MM.1S (cell line): Measurements from ENCODE around the gene CERS2.

ENCODE experiments used
- DNase-seq: peaks from one replicate; pipeline ENCODE4 v3.0.0-alpha.2; 2015
- H2AFZ ChIP-seq: fragments of 300-600 bp; sonication (generic); 2 replicates; pipeline ENCODE4 v1.6.0; 2016; ENCODE audit warnings: antibody characterized with exemption, low read length
- H3F3A ChIP-seq: fragments of 300-600 bp; sonication (generic); 2 replicates; pipeline ENCODE4 v1.6.1; 2016; ENCODE audit warnings: mild to moderate bottlenecking, antibody characterized with exemption, low read length, moderate library complexity, mixed read lengths; ENCODE audit not compliant: insufficient read depth
- H3K27ac ChIP-seq: fragments of 300-600 bp; sonication (generic); 2 replicates; pipeline ENCODE4 v1.5.1; 2016; ENCODE audit warnings: mild to moderate bottlenecking, low read length
- H3K27me3 ChIP-seq: fragments of 300-600 bp; sonication (generic); replicated peaks from 2 replicates; pipeline ENCODE4 v1.6.0; 2016; ENCODE audit warnings: low read length; ENCODE audit not compliant: insufficient read depth
- H3K36me3 ChIP-seq: fragments of 300-600 bp; sonication (generic); replicated peaks from 2 replicates; pipeline ENCODE4 v1.6.1; 2016; ENCODE audit warnings: mild to moderate bottlenecking, low read length, mixed read lengths; ENCODE audit not compliant: insufficient read depth
- H3K4me1 ChIP-seq: fragments of 300-600 bp; sonication (generic); 2 replicates; pipeline ENCODE4 v1.6.1; 2016; ENCODE audit warnings: low read length, mixed read lengths
- H3K4me2 ChIP-seq: fragments of 300-600 bp; sonication (generic); 2 replicates; pipeline ENCODE4 v1.6.0; 2016; ENCODE audit warnings: low read depth, low read length
- H3K4me3 ChIP-seq: fragments of 300-600 bp; sonication (generic); 2 replicates; pipeline ENCODE4 v1.5.1; 2016; ENCODE audit warnings: low read length, mixed read lengths
- H3K79me2 ChIP-seq: fragments of 300-600 bp; sonication (generic); 2 replicates; pipeline ENCODE4 v1.6.1; 2016; ENCODE audit warnings: mixed run types, low read length, mixed read lengths
- H3K9ac ChIP-seq: fragments of 300-600 bp; sonication (generic); 2 replicates; pipeline ENCODE4 v1.6.1; 2016; ENCODE audit warnings: low read length, mixed read lengths
- H3K9me2 ChIP-seq: fragments of 300-600 bp; sonication (generic); replicated peaks from 2 replicates; pipeline ENCODE4 v1.6.1; 2016; ENCODE audit warnings: mild to moderate bottlenecking, low read length, mixed read lengths; ENCODE audit not compliant: insufficient read depth
- H3K9me3 ChIP-seq: fragments of 300-600 bp; sonication (generic); replicated peaks from 2 replicates; pipeline ENCODE4 v1.6.1; 2016; ENCODE audit warnings: mild to moderate bottlenecking, low read length, mixed read lengths; ENCODE audit not compliant: insufficient read depth
- H4K20me1 ChIP-seq: fragments of 300-600 bp; sonication (generic); 2 replicates; pipeline ENCODE4 v1.6.1; 2016; ENCODE audit warnings: mild to moderate bottlenecking, low read length, moderate library complexity, mixed read lengths; ENCODE audit not compliant: insufficient read depth
- CTCF ChIP-seq: fragments of 300-600 bp; sonication (generic); IDR thresholded peaks from 2 replicates; pipeline ENCODE4 v1.5.1; 2016; ENCODE audit warnings: antibody characterized with exemption, low read length, mixed read lengths
- EZH2 ChIP-seq: fragments of 300-600 bp; sonication (generic); optimal IDR thresholded peaks from 2 replicates; pipeline ENCODE3; 2017; ENCODE audit warnings: low read depth, mild to moderate bottlenecking, antibody characterized with exemption, low read length, mixed read lengths
- EZH2phosphoT487 ChIP-seq: fragments of 300-600 bp; sonication (generic); IDR thresholded peaks from 2 replicates; pipeline ENCODE4 v1.6.1; 2018; ENCODE audit warnings: antibody characterized with exemption, low read length

CERS2 gene, protein sequence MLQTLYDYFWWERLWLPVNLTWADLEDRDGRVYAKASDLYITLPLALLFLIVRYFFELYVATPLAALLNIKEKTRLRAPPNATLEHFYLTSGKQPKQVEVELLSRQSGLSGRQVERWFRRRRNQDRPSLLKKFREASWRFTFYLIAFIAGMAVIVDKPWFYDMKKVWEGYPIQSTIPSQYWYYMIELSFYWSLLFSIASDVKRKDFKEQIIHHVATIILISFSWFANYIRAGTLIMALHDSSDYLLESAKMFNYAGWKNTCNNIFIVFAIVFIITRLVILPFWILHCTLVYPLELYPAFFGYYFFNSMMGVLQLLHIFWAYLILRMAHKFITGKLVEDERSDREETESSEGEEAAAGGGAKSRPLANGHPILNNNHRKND

DNA sequence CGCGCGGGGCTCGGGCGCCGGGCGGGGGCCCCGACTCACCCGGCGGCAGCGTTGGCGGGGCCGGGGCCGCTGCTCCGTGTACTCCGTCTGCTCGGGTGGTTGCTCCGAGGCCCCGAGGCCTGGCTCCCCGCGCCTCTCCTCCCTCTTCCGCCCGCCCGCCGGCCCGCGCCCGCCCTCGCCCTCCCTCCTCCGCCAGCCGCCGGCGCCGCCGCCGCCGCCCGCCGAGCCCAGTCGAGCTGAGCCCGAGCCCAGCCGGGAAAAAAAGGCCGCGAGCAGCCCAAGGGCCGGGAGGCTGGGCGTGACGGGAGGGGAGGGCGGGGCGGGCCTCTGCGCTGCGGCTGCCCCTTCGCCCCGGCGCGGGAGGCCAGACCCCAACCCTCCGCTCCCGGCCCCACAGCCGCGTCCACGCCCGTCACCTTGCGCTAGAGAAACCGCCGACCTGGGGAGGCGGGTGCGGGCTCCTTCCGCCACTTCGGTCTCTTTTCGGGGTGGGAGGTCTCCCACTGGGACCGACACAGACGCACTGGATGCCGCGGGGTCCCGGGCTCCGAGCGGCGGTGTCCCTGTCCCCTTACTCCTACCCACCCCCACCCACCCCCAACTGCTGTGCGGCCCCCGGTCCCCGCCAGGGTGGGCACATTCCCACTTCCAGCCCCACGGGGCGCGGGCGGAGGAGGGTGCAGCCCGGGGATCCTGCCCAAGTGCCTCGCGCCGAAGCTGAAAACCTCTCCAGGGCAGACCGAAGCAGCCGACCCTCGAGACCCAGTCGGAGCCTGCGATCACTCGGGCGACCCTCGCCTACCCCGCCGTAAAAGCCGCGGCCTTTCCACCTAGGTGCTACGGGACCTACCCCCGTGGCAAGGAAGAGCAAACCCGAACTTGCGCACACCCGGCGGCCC, at the start of gene CERS2:
Gene CERS2, minus strand, starts transcription at position 256 of the 899 bp plus-strand sequence. CDS start 5,745 bp downstream, outside the sequence.
- no peaks in the 10 kb centered on the region for H3K36me3 ChIP-seq
- peak within 1 kb of the TSS; percentile 91 for H3K4me3 ChIP-seq
- no peak for TF ChIP-seq CTCF
- no peak for TF ChIP-seq EZH2
- no peak for TF ChIP-seq EZH2phosphoT487
- H3K27ac ChIP-seq = peak within 1 kb of the TSS; percentile 30; the same call in 1 of the 2 replicates
- peak within 1 kb of the TSS; percentile 73 for H2AFZ ChIP-seq
- H3K4me1 ChIP-seq = peaks cover 37% of the 10 kb centered on the region
- peaks cover 14% of the 10 kb centered on the region; the same call in 1 of the 2 replicates for H3F3A ChIP-seq
- peaks cover 44% of the 10 kb centered on the region for H3K79me2 ChIP-seq
- H3K9ac ChIP-seq = peak within 1 kb of the TSS; percentile 86
- no peaks in the 10 kb centered on the region for H3K9me3 ChIP-seq
- peak within 1 kb of the TSS; percentile 86 for H3K4me2 ChIP-seq
- H3K9me2 ChIP-seq = no peaks in the 10 kb centered on the region
- H4K20me1 ChIP-seq = 0 out of 2 replicates have a peak, but pooled peaks cover 6% of the 10 kb centered on the region
- no peaks in the 10 kb centered on the region for H3K27me3 ChIP-seq
- peak; percentile 93 for DNase-seq

GRCh38 chr1:151013518-151013917, 38.9 kb upstream of the CERS2 start:
- H3K79me2 ChIP-seq = peaks cover 15% of the 10 kb centered on the region; the same call in 1 of the 2 replicates
- no peak overlapping the region for H3K27ac ChIP-seq
- no peak for DNase-seq
- H3K4me2 ChIP-seq = no peak overlapping the region
- H4K20me1 ChIP-seq = no peaks in the 10 kb centered on the region
- H3K4me1 ChIP-seq = peaks cover 8% of the 10 kb centered on the region
- TF ChIP-seq EZH2phosphoT487 = no peak
- no peak for TF ChIP-seq CTCF
- no peak for TF ChIP-seq EZH2
- H3K36me3 ChIP-seq = no peaks in the 10 kb centered on the region
- no peaks in the 10 kb centered on the region for H3K9me3 ChIP-seq
- no peaks in the 10 kb centered on the region for H3F3A ChIP-seq
- H3K27me3 ChIP-seq = no peaks in the 10 kb centered on the region
- H3K9ac ChIP-seq = no peak overlapping the region
- H3K9me2 ChIP-seq = no peaks in the 10 kb centered on the region
- no peak overlapping the region for H2AFZ ChIP-seq
- H3K4me3 ChIP-seq = no peak overlapping the region

- Histone ChIP-seq H3K4me1 (peaks cover 9% of the 10 kb centered on the region), H3K27ac (no peak overlapping the region), H4K20me1 (no peaks in the 10 kb centered on the region), H3K79me2 (peaks cover 16% of the 10 kb centered on the region; the same call in 1 of the 2 replicates), H3F3A (peaks cover 2% of the 10 kb centered on the region), H3K4me3 (no peak overlapping the region), H3K9me2 (no peaks in the 10 kb centered on the region), H3K4me2 (no peak overlapping the region), H3K9ac (no peak overlapping the region), H2AFZ (no peak overlapping the region), H3K36me3 (no peaks in the 10 kb centered on the region), H3K9me3 (no peaks in the 10 kb centered on the region), H3K27me3 (no peaks in the 10 kb centered on the region)
- no peak for DNase-seq
- TF ChIP-seq EZH2 = no peak
- no peak for TF ChIP-seq EZH2phosphoT487
Observed at GRCh38 chr1:151012684-151013471, 38.2 kb upstream of the CERS2 start.
